PFSK-1 (cell line): ENCODE data around the gene SLC16A11.

ENCODE experiments used
- FOXP2 ChIP-seq: optimal IDR thresholded peaks from 2 replicates; pipeline ENCODE3; 2011; ENCODE audit warnings: borderline replicate concordance, control low read depth, inconsistent platforms; ENCODE audit not compliant: insufficient read depth; ENCODE audit errors: extremely low read length, extremely low read depth
- POLR2AphosphoS5 ChIP-seq: IDR thresholded peaks from 2 replicates; pipeline ENCODE4 v1.6.1; 2012; ENCODE audit warnings: low read depth, mild to moderate bottlenecking, control low read depth, low read length, moderate library complexity
- SIN3A ChIP-seq: IDR thresholded peaks from 2 replicates; pipeline ENCODE4 v1.6.1; 2012; ENCODE audit warnings: mild to moderate bottlenecking, low read length, moderate library complexity, borderline replicate concordance; ENCODE audit not compliant: insufficient read depth
- TAF1 ChIP-seq: IDR thresholded peaks from 2 replicates; pipeline ENCODE4 v1.6.1; 2012; ENCODE audit warnings: low read length, control low read depth, borderline replicate concordance; ENCODE audit not compliant: insufficient read depth
- TF ChIP-seq, protein P1 (sequence below), 2 experiments: IDR thresholded peaks; 2 replicates each; pipeline versions ENCODE4 v1.6.1 to v1.8.0; 2011 to 2012; ENCODE audit warnings: low read depth in 2 of 2, low read length in 2 of 2, control low read depth in 1 of 2, inconsistent platforms in 1 of 2, mild to moderate bottlenecking in 1 of 2, moderate library complexity in 1 of 2; ENCODE audit not compliant: insufficient read depth in 1 of 2

Gene SLC16A11

DNA sequence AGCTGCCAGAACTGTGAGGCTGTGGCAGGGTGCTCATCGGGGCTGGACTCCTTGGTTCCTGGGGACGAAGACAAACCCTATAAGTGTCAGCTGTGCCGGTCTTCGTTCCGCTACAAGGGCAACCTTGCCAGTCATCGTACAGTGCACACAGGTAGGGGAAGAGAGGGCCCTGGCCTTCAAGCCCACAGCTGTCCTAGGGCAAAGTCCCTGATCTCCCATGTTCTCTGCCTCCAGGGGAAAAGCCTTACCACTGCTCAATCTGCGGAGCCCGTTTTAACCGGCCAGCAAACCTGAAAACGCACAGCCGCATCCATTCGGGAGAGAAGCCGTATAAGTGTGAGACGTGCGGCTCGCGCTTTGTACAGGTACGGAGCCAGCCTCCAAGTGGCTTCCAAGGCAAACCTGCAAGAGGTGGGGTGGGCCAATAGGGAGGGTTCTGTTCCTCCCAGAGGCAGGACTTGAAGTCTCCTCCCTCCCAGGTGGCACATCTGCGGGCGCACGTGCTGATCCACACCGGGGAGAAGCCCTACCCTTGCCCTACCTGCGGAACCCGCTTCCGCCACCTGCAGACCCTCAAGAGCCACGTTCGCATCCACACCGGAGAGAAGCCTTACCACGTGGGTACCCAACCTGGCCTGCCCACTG lies 17.3 kb downstream of the SLC16A11 start:
- TF ChIP-seq, protein P1, sequence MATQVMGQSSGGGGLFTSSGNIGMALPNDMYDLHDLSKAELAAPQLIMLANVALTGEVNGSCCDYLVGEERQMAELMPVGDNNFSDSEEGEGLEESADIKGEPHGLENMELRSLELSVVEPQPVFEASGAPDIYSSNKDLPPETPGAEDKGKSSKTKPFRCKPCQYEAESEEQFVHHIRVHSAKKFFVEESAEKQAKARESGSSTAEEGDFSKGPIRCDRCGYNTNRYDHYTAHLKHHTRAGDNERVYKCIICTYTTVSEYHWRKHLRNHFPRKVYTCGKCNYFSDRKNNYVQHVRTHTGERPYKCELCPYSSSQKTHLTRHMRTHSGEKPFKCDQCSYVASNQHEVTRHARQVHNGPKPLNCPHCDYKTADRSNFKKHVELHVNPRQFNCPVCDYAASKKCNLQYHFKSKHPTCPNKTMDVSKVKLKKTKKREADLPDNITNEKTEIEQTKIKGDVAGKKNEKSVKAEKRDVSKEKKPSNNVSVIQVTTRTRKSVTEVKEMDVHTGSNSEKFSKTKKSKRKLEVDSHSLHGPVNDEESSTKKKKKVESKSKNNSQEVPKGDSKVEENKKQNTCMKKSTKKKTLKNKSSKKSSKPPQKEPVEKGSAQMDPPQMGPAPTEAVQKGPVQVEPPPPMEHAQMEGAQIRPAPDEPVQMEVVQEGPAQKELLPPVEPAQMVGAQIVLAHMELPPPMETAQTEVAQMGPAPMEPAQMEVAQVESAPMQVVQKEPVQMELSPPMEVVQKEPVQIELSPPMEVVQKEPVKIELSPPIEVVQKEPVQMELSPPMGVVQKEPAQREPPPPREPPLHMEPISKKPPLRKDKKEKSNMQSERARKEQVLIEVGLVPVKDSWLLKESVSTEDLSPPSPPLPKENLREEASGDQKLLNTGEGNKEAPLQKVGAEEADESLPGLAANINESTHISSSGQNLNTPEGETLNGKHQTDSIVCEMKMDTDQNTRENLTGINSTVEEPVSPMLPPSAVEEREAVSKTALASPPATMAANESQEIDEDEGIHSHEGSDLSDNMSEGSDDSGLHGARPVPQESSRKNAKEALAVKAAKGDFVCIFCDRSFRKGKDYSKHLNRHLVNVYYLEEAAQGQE (IDR thresholded peaks at IDR 0.05; ENCODE audit: insufficient read depth in 1 of 2, low read depth in 2 of 2, low read length in 2 of 2) = no peak
- TF ChIP-seq FOXP2 = no peak

DNA sequence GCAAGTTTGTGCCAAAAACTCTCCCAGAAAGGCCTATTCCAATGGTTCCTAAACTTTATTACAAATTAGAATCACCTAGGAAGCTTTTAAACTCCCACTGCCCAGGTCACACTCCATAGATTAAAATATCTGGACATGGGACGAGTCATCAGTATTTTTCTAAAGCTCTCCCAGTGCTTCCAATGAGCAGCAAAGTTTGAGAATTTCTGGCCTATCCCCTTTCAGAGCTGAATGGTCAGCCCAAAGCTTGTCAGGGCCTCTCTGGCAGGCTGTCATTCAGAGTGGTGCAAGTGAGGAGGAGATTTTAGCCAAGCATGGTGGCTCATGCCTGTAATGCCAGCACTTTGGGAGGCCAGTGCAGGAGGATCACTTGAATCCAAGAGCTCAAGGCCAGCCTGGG lies 18.6 kb downstream of the SLC16A11 start:
- TF ChIP-seq, protein P1 (IDR thresholded peaks at IDR 0.05; ENCODE audit: insufficient read depth in 1 of 2, low read depth in 2 of 2, low read length in 2 of 2) = no peak
- no peak for TF ChIP-seq POLR2AphosphoS5
- no peak for TF ChIP-seq SIN3A
- TF ChIP-seq TAF1 = no peak
- no peak for TF ChIP-seq FOXP2

DNA sequence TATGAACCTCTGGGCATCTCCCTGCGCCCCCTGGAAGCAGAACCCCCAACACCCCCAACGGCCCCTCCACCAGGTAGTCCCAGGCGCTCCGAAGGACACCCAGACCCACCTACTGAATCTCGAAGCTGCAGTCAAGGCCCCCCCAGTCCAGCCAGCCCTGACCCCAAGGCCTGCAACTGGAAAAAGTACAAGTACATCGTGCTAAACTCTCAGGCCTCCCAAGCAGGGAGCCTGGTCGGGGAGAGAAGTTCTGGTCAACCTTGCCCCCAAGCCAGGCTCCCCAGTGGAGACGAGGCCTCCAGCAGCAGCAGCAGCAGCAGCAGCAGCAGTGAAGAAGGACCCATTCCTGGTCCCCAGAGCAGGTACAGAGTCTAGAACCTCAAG lies 19.5 kb downstream of the SLC16A11 start:
- no peak for TF ChIP-seq POLR2AphosphoS5
- no peak for TF ChIP-seq FOXP2
- TF ChIP-seq TAF1 = no peak
- no peak for TF ChIP-seq SIN3A
- TF ChIP-seq, protein P1 (IDR thresholded peaks at IDR 0.05; ENCODE audit: insufficient read depth in 1 of 2, low read depth in 2 of 2, low read length in 2 of 2) = no peak

DNA sequence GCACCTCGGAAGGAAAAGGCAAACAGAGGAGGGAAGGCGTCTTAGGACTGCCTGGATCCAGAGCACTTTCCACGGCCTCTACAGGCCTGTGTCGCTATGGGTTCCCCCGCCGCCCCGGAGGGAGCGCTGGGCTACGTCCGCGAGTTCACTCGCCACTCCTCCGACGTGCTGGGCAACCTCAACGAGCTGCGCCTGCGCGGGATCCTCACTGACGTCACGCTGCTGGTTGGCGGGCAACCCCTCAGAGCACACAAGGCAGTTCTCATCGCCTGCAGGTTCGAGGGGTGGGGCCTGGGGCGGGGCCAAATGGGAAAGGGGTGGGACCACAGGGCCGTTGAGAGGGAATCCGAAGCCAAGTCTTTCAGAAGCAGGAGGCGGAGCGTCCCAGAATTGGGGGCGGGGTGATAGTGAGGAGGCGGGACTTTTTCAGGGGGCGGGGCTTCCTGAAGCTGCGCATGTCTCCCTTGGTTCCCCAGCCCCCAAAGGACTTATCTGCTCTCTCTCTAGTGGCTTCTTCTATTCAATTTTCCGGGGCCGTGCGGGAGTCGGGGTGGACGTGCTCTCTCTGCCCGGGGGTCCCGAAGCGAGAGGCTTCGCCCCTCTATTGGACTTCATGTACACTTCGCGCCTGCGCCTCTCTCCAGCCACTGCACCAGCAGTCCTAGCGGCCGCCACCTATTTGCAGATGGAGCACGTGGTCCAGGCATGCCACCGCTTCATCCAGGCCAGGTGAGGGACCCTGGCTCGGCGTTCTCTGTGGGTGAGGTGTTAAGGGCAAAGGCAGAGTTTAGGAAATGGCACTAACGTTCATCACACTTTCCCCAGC lies 20.1 kb downstream of the SLC16A11 start:
- TF ChIP-seq, protein P1 (IDR thresholded peaks at IDR 0.05; ENCODE audit: insufficient read depth in 1 of 2, low read depth in 2 of 2, low read length in 2 of 2) = no peak
- no peak for TF ChIP-seq TAF1
- no peak for TF ChIP-seq FOXP2
- TF ChIP-seq SIN3A = no peak
- no peak for TF ChIP-seq POLR2AphosphoS5
